Mucosa of rectum (tissue), 2 donors: ENCODE measurements around the gene GARNL3.

Source experiments
- H3K27ac ChIP-seq, 2 donors: one replicate each; pipeline ENCODE4 v1.7.0; 2013; ENCODE audit warnings: inconsistent platforms in 2 of 2, low read depth in 2 of 2, low read length in 2 of 2
- H3K27me3 ChIP-seq, 2 donors: one replicate each; pipeline ENCODE4 v1.7.0; 2013; ENCODE audit warnings: low read length in 2 of 2; ENCODE audit not compliant: control insufficient read depth in 2 of 2, insufficient read depth in 2 of 2
- H3K36me3 ChIP-seq, 2 donors: one replicate each; pipeline ENCODE4 v1.7.0; 2013; ENCODE audit warnings: low read length in 2 of 2; ENCODE audit not compliant: control insufficient read depth in 2 of 2, insufficient read depth in 2 of 2
- H3K4me1 ChIP-seq, 2 donors: one replicate each; pipeline ENCODE4 v1.7.0; 2013; ENCODE audit warnings: low read length in 2 of 2, mild to moderate bottlenecking in 1 of 2; ENCODE audit not compliant: control insufficient read depth in 2 of 2, insufficient read depth in 2 of 2
- H3K4me3 ChIP-seq, 2 donors: one replicate each; pipeline ENCODE4 v1.7.0; 2013; ENCODE audit warnings: low read length in 2 of 2
- H3K9ac ChIP-seq, 2 donors: one replicate each; pipeline ENCODE4 v1.7.0; 2013; ENCODE audit warnings: low read length in 2 of 2, low read depth in 1 of 2, mild to moderate bottlenecking in 1 of 2
- H3K9me3 ChIP-seq, 2 donors: one replicate each; pipeline ENCODE4 v1.7.0; 2013; ENCODE audit warnings: low read length in 2 of 2; ENCODE audit not compliant: control insufficient read depth in 2 of 2
- donor health status: healthy.
- donor health status: Normal muscosa, but diverticular disease.

Gene GARNL3

DNA sequence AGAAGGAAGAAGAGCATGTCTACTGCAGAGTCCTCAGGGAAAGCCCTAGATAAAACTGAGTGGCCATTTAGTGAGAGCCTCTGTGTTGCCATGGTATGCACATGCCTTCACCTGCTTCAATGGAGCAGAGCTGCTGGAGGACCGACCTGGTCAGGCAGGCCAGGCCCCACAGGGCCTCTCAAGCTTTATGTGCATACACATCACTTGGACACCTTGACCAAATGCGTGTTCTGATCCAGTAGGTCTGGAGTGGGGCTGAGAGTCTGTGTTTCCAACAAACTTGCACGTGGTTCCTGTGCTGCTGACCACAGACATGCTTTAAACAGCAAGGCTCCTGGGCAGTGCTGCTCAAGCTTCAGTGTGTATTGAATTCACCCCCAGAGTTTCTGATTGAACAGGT, 81.0 kb downstream of the GARNL3 start:
- Histone ChIP-seq H3K4me1 (no peaks in the 10 kb centered on the region), H3K36me3 (no peaks in the 10 kb centered on the region), H3K9me3 (no peaks in the 10 kb centered on the region), H3K27ac (no peak overlapping the region), H3K4me3 (no peak overlapping the region), H3K27me3 (no peaks in the 10 kb centered on the region), H3K9ac (no peak overlapping the region)

DNA sequence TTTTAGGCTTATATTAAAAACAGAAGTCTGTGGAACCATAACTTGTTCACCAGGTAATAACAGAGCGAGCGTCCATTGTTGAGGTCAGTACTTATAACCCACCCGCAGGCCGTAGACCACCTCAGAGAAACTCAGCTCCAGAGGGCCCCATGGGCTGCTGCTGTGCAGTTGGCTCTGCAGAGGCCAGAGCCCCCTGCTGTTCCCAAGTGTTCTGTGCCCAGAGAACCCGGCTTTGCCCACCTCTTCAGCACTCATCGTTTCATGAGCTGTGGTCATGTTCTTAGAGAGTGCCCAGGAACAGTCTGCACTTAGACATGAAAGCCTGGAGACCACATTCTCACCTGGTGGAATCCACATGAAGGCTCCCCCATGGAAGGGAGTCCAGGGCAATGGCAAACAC, 82.0 kb downstream of the GARNL3 start:
- Histone ChIP-seq H3K4me3 (no peak overlapping the region), H3K27me3 (no peaks in the 10 kb centered on the region), H3K4me1 (no peaks in the 10 kb centered on the region), H3K9ac (no peak overlapping the region), H3K9me3 (no peaks in the 10 kb centered on the region), H3K36me3 (no peaks in the 10 kb centered on the region), H3K27ac (no peak overlapping the region)

GRCh38 chr9:127347831-127348776, 83.5 kb downstream of the GARNL3 start:
- H3K27ac ChIP-seq, result no peak overlapping the region

DNA sequence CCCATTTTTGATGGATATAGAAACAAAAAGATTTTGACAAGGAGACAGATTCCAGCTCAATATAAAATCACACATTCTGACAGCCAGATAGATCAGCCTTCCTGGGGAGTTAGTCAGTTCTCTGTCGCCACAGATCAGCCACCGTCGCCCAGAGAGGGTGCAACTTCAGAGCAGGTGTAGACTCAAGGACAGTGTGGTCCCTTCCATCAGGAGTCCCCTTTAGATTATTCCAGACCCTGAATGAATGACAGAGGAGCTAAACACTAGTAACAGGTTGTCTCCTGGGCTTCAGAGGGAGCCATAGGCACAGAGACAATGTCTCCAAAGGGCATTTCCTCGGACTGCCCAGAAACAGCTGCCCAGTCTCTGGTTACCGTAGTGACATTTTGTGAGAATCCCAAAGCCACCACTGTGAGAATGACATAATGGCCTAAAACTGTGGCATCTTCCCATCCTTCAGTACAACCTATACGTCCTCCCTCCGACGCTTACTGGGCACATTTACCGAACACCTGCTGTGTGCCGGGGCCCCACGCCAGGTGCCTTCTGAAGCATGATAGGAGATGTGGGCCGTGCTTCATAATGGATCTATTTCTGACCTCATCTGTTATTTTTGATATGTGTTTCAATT, 85.0 kb downstream of the GARNL3 start:
- no peaks in the 10 kb centered on the region for H3K27me3 ChIP-seq
- no peak overlapping the region for H3K27ac ChIP-seq
- H3K4me3 ChIP-seq, result no peak overlapping the region
- H3K36me3 ChIP-seq, result no peaks in the 10 kb centered on the region
- H3K9ac ChIP-seq, result no peak overlapping the region
- no peaks in the 10 kb centered on the region for H3K9me3 ChIP-seq
- H3K4me1 ChIP-seq, result no peaks in the 10 kb centered on the region

More at GRCh38 chr9:127347831-127348776, 83.5 kb downstream of the GARNL3 start:
- H3K9me3 ChIP-seq, result no peaks in the 10 kb centered on the region
- no peak overlapping the region for H3K9ac ChIP-seq
- H3K4me1 ChIP-seq, result no peaks in the 10 kb centered on the region
- H3K36me3 ChIP-seq, result no peaks in the 10 kb centered on the region
- no peak overlapping the region for H3K4me3 ChIP-seq
- H3K27me3 ChIP-seq, result no peaks in the 10 kb centered on the region

- Histone ChIP-seq H3K27me3 (no peaks in the 10 kb centered on the region), H3K9me3 (no peaks in the 10 kb centered on the region), H3K36me3 (no peaks in the 10 kb centered on the region), H3K9ac (no peak overlapping the region), H3K4me3 (no peak overlapping the region), H3K4me1 (no peaks in the 10 kb centered on the region), H3K27ac (no peak overlapping the region)
Observed at GRCh38 chr9:127351182-127352166, 86.9 kb downstream of the GARNL3 start.

DNA sequence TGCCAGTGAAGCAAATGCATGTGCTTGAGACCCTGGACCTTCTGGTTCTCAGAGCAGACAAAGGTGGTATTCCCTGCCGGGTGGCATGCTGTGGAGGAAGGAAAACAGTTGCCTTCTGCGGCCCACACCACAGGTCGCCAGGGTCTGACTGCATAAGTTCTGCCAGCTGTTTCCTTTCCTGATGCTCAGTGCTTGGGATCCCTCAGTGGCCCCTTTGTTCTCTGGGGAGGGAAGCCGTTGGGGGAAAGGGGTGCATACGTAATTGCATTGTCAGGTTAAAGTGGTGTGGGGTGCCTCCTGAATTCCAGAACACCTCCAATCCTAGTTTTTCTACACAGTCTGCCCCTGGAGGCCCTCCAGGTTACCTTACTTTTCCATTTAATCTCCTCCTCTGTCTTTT, 89.3 kb downstream of the GARNL3 start:
- Histone ChIP-seq H3K27ac (no peak overlapping the region), H3K4me3 (no peak overlapping the region), H3K9ac (no peak overlapping the region), H3K27me3 (no peaks in the 10 kb centered on the region), H3K36me3 (no peaks in the 10 kb centered on the region), H3K9me3 (no peaks in the 10 kb centered on the region), H3K4me1 (no peaks in the 10 kb centered on the region)

- H3K36me3 ChIP-seq, result no peaks in the 10 kb centered on the region
- H3K4me3 ChIP-seq, result no peak overlapping the region
- no peaks in the 10 kb centered on the region for H3K9me3 ChIP-seq
- H3K4me1 ChIP-seq, result peaks cover 7 to 10% of the 10 kb centered on the region in 2 donors
- no peaks in the 10 kb centered on the region for H3K27me3 ChIP-seq
- no peak overlapping the region for H3K9ac ChIP-seq
- H3K27ac ChIP-seq, result no peak overlapping the region
Observed at GRCh38 chr9:127356906-127357305, 92.3 kb downstream of the GARNL3 start.

- no peak overlapping the region for H3K9ac ChIP-seq
- H3K4me3 ChIP-seq, result no peak overlapping the region
- H3K4me1 ChIP-seq, result peaks cover 7 to 15% of the 10 kb centered on the region in 2 donors
- H3K9me3 ChIP-seq, result no peaks in the 10 kb centered on the region
- H3K27me3 ChIP-seq, result no peaks in the 10 kb centered on the region
- H3K27ac ChIP-seq, result no peak overlapping the region
- H3K36me3 ChIP-seq, result no peaks in the 10 kb centered on the region
Observed at GRCh38 chr9:127358023-127358535, 93.5 kb downstream of the GARNL3 start.

- no peaks in the 10 kb centered on the region for H3K9me3 ChIP-seq
Observed at GRCh38 chr9:127358770-127359169, 94.2 kb downstream of the GARNL3 start.

More at GRCh38 chr9:127358770-127359169, 94.2 kb downstream of the GARNL3 start:
- H3K27me3 ChIP-seq, result no peaks in the 10 kb centered on the region
- no peak overlapping the region for H3K27ac ChIP-seq
- H3K36me3 ChIP-seq, result no peaks in the 10 kb centered on the region
- no peak overlapping the region for H3K9ac ChIP-seq
- H3K4me3 ChIP-seq, result no peak overlapping the region
- H3K4me1 ChIP-seq, result peaks cover 7 to 15% of the 10 kb centered on the region in 2 donors
